Mesenchymal stem cell (in vitro differentiated cells and primary cell): ENCODE results near the gene NRDE2.

ENCODE experiments used
- DNase-seq: peaks from one replicate; pipeline ENCODE4 v3.0.0-alpha.2; 2013
- H2AFZ ChIP-seq: one replicate; pipeline ENCODE4 v1.6.1; 2013; ENCODE audit warnings: low read depth, mild to moderate bottlenecking, control low read depth, inconsistent platforms, low read length, moderate library complexity
- H2AK5ac ChIP-seq: 2 replicates; pipeline ENCODE4 v1.6.1; 2013; ENCODE audit warnings: low read length, moderate library complexity, mild to moderate bottlenecking, inconsistent platforms; ENCODE audit not compliant: severe bottlenecking
- H2BK120ac ChIP-seq: one replicate; pipeline ENCODE4 v1.6.1; 2013; ENCODE audit warnings: low read depth, mild to moderate bottlenecking, inconsistent platforms, low read length, moderate library complexity
- H2BK12ac ChIP-seq, 2 experiments: one replicate each; pipeline ENCODE4 v1.6.1; 2013; ENCODE audit warnings: inconsistent platforms in 2 of 2, low read length in 2 of 2, mild to moderate bottlenecking in 2 of 2, moderate library complexity in 2 of 2, control low read depth in 1 of 2
- H2BK15ac ChIP-seq: one replicate; pipeline ENCODE4 v1.6.1; 2013; ENCODE audit warnings: mild to moderate bottlenecking, low read depth, inconsistent platforms; ENCODE audit not compliant: poor library complexity, severe bottlenecking
- H2BK5ac ChIP-seq: 2 replicates; pipeline ENCODE4 v1.6.1; 2013; ENCODE audit warnings: low read depth, mild to moderate bottlenecking, low read length, control low read depth, inconsistent platforms; ENCODE audit not compliant: poor library complexity, severe bottlenecking
- H3K14ac ChIP-seq, 2 experiments: one replicate each; pipeline ENCODE4 v1.6.1; 2013; ENCODE audit warnings: inconsistent platforms in 2 of 2, low read length in 2 of 2, control low read depth in 1 of 2, mild to moderate bottlenecking in 1 of 2, moderate library complexity in 1 of 2
- H3K18ac ChIP-seq, 2 experiments: one replicate each; pipeline ENCODE4 v1.6.1; 2013; ENCODE audit warnings: inconsistent platforms in 2 of 2, low read length in 2 of 2, control low read depth in 1 of 2, low read depth in 1 of 2, mild to moderate bottlenecking in 1 of 2
- H3K23ac ChIP-seq, 2 experiments: one replicate each; pipeline ENCODE4 v1.6.1; 2013; ENCODE audit warnings: inconsistent platforms in 2 of 2, low read length in 2 of 2, mild to moderate bottlenecking in 2 of 2, moderate library complexity in 2 of 2, control low read depth in 1 of 2
- H3K27ac ChIP-seq: 2 replicates; pipeline ENCODE4 v1.5.1; 2013; ENCODE audit warnings: mild to moderate bottlenecking, moderate library complexity, low read length, control low read depth, inconsistent platforms; ENCODE audit not compliant: poor library complexity, severe bottlenecking
- H3K27me3 ChIP-seq, 2 experiments: 2 replicates each; pipeline versions ENCODE4 v1.6.1 to v1.7.0; 2013; ENCODE audit warnings: low read length in 2 of 2, mild to moderate bottlenecking in 2 of 2, moderate library complexity in 2 of 2, control low read depth in 1 of 2, inconsistent platforms in 1 of 2; ENCODE audit not compliant: control insufficient read depth in 1 of 2, insufficient read depth in 1 of 2
- H3K36me3 ChIP-seq, 2 experiments: 2 replicates each; pipeline versions ENCODE4 v1.6.1 to v1.7.0; 2013; ENCODE audit warnings: low read length in 2 of 2, control low read depth in 1 of 2, inconsistent platforms in 1 of 2, low read depth in 1 of 2, mild to moderate bottlenecking in 1 of 2; ENCODE audit not compliant: insufficient read depth in 2 of 2, control insufficient read depth in 1 of 2
- H3K4ac ChIP-seq, 2 experiments: one replicate each; pipeline ENCODE4 v1.6.1; 2013; ENCODE audit warnings: inconsistent platforms in 2 of 2, low read length in 2 of 2, mild to moderate bottlenecking in 2 of 2, moderate library complexity in 2 of 2, control low read depth in 1 of 2, low read depth in 1 of 2
- H3K4me1 ChIP-seq: 2 replicates; pipeline ENCODE4 v1.6.1; 2013; ENCODE audit warnings: low read depth, low read length, control low read depth; ENCODE audit not compliant: control insufficient read depth, insufficient read depth
- H3K4me2 ChIP-seq: 2 replicates; pipeline ENCODE4 v1.6.1; 2013; ENCODE audit warnings: low read length, mild to moderate bottlenecking, inconsistent platforms; ENCODE audit not compliant: poor library complexity, severe bottlenecking
- H3K4me3 ChIP-seq, 2 experiments: 2 replicates each; pipeline versions ENCODE4 v1.5.1 to v1.7.0; 2013; ENCODE audit warnings: low read length in 2 of 2, mild to moderate bottlenecking in 2 of 2, control low read depth in 1 of 2, low read depth in 1 of 2; ENCODE audit not compliant: insufficient read depth in 1 of 2
- H3K79me1 ChIP-seq: replicated peaks from 2 replicates; pipeline ENCODE4 v1.6.1; 2013; ENCODE audit warnings: mild to moderate bottlenecking, control low read depth, low read length, inconsistent platforms; ENCODE audit not compliant: poor library complexity, severe bottlenecking
- H3K9ac ChIP-seq: 2 replicates; pipeline ENCODE4 v1.7.0; 2013; ENCODE audit warnings: mild to moderate bottlenecking, low read length, moderate library complexity
- H3K9me3 ChIP-seq: 2 replicates; pipeline ENCODE4 v1.7.0; 2013; ENCODE audit warnings: mild to moderate bottlenecking, low read length; ENCODE audit not compliant: control insufficient read depth
- H4K8ac ChIP-seq: one replicate; pipeline ENCODE4 v1.6.1; 2013; ENCODE audit warnings: inconsistent platforms, mild to moderate bottlenecking, low read length, moderate library complexity
- H4K91ac ChIP-seq: one replicate; pipeline ENCODE4 v1.6.1; 2013; ENCODE audit warnings: mild to moderate bottlenecking, low read length, inconsistent platforms
- WGBS: methylation state at CpG from one replicate; pipeline ENCODE4 v1.1.7; 2013; ENCODE audit warnings: mixed read lengths; 5-methylcytosine and 5-hydroxymethylcytosine counted together

The NRDE2 gene

DNA sequence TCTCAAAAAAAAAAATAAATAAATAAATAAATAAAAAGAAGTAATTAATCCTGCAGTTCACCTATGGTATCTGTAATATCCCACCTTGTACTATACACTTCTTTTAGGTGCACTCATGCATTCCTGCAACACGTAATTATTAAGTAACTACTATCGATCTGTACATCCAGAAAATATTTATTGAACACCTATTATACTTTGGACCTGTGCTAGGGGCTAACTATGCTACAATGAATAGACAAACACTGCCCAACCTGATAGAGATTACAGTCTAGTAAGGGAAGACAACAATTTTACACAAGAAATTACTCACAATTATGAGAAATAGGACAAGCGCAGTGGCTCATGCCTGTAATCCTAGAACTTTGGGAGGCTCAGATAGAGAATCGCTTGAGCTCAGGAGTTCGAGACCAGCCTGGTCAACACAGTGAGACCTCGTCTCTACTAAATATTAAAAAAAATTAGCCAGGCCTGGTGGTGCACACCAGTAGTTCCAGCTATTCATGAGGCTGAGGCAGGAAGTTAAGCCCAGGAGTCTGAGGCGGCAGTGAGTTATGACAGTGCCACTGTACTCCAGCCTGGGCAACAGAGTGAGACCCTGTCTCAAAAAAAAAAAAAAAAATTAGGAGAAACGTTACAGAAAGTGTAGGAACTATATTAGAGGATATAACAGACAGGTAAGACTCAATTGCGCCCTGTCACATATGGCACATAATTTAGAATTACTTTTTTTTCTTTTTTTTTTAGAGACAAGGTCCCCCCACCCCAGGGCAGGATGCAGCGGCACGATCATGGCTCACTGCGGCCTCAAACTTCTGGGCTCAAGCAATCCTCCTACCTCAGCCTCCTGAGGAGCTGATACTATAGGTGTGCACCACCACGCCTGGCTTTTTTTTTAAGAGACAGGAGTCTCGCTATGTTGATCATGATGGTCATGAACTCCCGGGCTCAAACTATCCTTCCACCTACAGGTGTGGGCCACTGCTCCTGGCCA, 1.2 kb downstream of the NRDE2 start:
- Histone ChIP-seq H3K36me3 (no peaks in the 10 kb centered on the region), H4K91ac (no peak overlapping the region), H2AK5ac (peak overlapping the region; percentile 73), H4K8ac (peak overlapping the region; percentile 72), H2BK5ac (no peak overlapping the region), H2BK120ac (no peak overlapping the region), H2BK15ac (no peak overlapping the region), H3K4me2 (peak overlapping the region; percentile 81), H3K4me1 (peaks cover 3% of the 10 kb centered on the region), H2AFZ (no peak overlapping the region), H3K14ac (peak overlapping the region in 1 of 2 experiments; percentile 25), H3K23ac (no peak overlapping the region), H3K27me3 (peaks cover 2 to 5% of the 10 kb centered on the region in 2 experiments), H3K27ac (no peak overlapping the region), H3K18ac (no peak overlapping the region), H3K4ac (peak overlapping the region in 1 of 2 experiments; percentile 7), H3K9me3 (no peaks in the 10 kb centered on the region), H3K9ac (peak overlapping the region; percentile 98), H3K4me3 (peak overlapping the region in 1 of 2 experiments; percentile 85), H2BK12ac (no peak overlapping the region), H3K79me1 (peaks cover 9% of the 10 kb centered on the region)
- 98% methylated on average over 15 of the region's 15 CpGs for WGBS
- DNase-seq = no peak

DNA sequence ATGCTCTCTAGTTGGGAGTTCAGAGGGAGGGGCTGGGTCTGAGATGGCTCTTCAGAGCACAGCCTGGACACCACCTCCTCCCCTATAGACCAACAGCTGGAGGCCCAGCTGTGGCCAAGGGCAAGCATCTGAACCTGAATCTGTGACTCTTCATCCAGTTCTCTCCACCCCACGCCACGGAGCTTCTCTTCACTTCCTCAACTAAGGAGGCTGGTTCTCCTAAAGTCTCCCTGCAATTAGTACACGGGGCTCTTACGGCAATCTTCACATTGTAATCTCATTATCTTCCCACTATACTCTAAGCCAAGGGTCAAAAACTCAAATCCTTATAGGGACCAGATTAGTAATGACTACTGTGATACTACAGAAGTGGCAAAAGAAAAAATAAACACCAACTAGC, 9.8 kb downstream of the NRDE2 start:
- no peak for DNase-seq
- H2AFZ ChIP-seq = no peak overlapping the region
- H3K4ac ChIP-seq = no peak overlapping the region
- no peak overlapping the region for H2BK120ac ChIP-seq
- H3K79me1 ChIP-seq = peaks cover 35% of the 10 kb centered on the region
- H3K23ac ChIP-seq = no peak overlapping the region
- no peak overlapping the region for H3K14ac ChIP-seq
- H3K4me2 ChIP-seq = no peak overlapping the region
- no peak overlapping the region for H2AK5ac ChIP-seq
- H3K27ac ChIP-seq = no peak overlapping the region
- H3K9ac ChIP-seq = no peak overlapping the region
- H4K91ac ChIP-seq = no peak overlapping the region
- H4K8ac ChIP-seq = no peak overlapping the region
- WGBS = 96% methylated on average over 4 of the region's 4 CpGs
- peaks cover 2 to 11% of the 10 kb centered on the region in 2 experiments for H3K36me3 ChIP-seq
- H2BK5ac ChIP-seq = no peak overlapping the region
- H2BK12ac ChIP-seq = no peak overlapping the region
- H3K27me3 ChIP-seq = no peaks in the 10 kb centered on the region
- no peaks in the 10 kb centered on the region for H3K9me3 ChIP-seq
- no peak overlapping the region for H3K18ac ChIP-seq
- H3K4me1 ChIP-seq = no peaks in the 10 kb centered on the region
- H2BK15ac ChIP-seq = no peak overlapping the region
- no peak overlapping the region for H3K4me3 ChIP-seq

GRCh38 chr14:90319634-90320541, 11.9 kb downstream of the NRDE2 start:
- H3K4ac ChIP-seq = no peak overlapping the region
- H3K9me3 ChIP-seq = no peaks in the 10 kb centered on the region
- H3K79me1 ChIP-seq = peaks cover 31% of the 10 kb centered on the region
- H2BK5ac ChIP-seq = no peak overlapping the region
- H3K4me1 ChIP-seq = no peaks in the 10 kb centered on the region
- H3K18ac ChIP-seq = no peak overlapping the region
- H2BK120ac ChIP-seq = no peak overlapping the region
- no peak overlapping the region for H2AFZ ChIP-seq
- H3K23ac ChIP-seq = no peak overlapping the region
- 96% methylated on average over 2 of the region's 6 CpGs for WGBS
- H3K36me3 ChIP-seq = peaks cover 3 to 27% of the 10 kb centered on the region in 2 experiments
- no peak overlapping the region for H4K8ac ChIP-seq
- H2BK12ac ChIP-seq = no peak overlapping the region
- H3K9ac ChIP-seq = no peak overlapping the region
- H3K4me2 ChIP-seq = no peak overlapping the region
- no peak overlapping the region for H2AK5ac ChIP-seq
- no peak overlapping the region for H3K27ac ChIP-seq
- H3K14ac ChIP-seq = no peak overlapping the region
- no peaks in the 10 kb centered on the region for H3K27me3 ChIP-seq
- no peak overlapping the region for H2BK15ac ChIP-seq
- H3K4me3 ChIP-seq = no peak overlapping the region
- H4K91ac ChIP-seq = no peak overlapping the region
- DNase-seq = no peak

DNA sequence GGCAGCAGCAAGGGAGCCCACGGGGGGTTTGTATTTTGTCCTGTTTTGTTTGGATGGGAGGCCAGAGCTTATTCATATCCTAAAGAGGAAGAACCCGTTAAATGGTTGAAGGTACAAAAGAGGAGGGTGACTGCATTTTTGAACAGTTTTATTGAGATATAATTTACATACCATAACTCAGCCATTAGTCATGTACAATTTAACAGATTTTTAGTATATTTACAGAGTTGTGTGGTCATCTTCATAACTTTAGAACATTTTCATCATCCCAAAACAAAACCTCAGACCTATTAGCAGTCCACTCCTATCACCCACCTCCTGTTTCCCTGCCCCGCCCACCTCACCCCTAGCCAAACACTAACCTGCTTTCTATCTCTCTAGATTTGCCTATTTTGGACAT, 12.6 kb downstream of the NRDE2 start:
- no peaks in the 10 kb centered on the region for H3K27me3 ChIP-seq
- H3K23ac ChIP-seq = no peak overlapping the region
- H3K4me3 ChIP-seq = no peak overlapping the region
- no peaks in the 10 kb centered on the region for H3K4me1 ChIP-seq
- H2BK15ac ChIP-seq = no peak overlapping the region
- no peak overlapping the region for H3K18ac ChIP-seq
- H3K9ac ChIP-seq = no peak overlapping the region
- no peak overlapping the region for H2BK12ac ChIP-seq
- H2BK120ac ChIP-seq = no peak overlapping the region
- no peak overlapping the region for H3K27ac ChIP-seq
- 93% methylated on average over 2 of the region's 3 CpGs for WGBS
- H3K9me3 ChIP-seq = no peaks in the 10 kb centered on the region
- H2AK5ac ChIP-seq = no peak overlapping the region
- no peak overlapping the region for H4K91ac ChIP-seq
- peaks cover 28% of the 10 kb centered on the region for H3K79me1 ChIP-seq
- H3K36me3 ChIP-seq = peaks cover 6 to 32% of the 10 kb centered on the region in 2 experiments
- H2BK5ac ChIP-seq = no peak overlapping the region
- no peak for DNase-seq
- no peak overlapping the region for H3K4me2 ChIP-seq
- no peak overlapping the region for H3K14ac ChIP-seq
- H2AFZ ChIP-seq = no peak overlapping the region
- no peak overlapping the region for H4K8ac ChIP-seq
- no peak overlapping the region for H3K4ac ChIP-seq
